OCI-LY1 (cell line): ENCODE results near the gene SMAD7.

ENCODE experiments used
- H2AFZ ChIP-seq: fragments of 200-600 bp; sonication (generic), shearing (Covaris generic); 2 replicates; pipeline ENCODE4 v1.6.0; 2014; ENCODE audit warnings: antibody characterized with exemption, mild to moderate bottlenecking, low read length
- H3F3A ChIP-seq: fragments of 200-600 bp; sonication (generic), shearing (Covaris generic); 2 replicates; pipeline ENCODE4 v1.6.0; 2014; ENCODE audit warnings: mild to moderate bottlenecking, antibody characterized with exemption, low read length, moderate library complexity; ENCODE audit not compliant: insufficient read depth
- H3K27ac ChIP-seq: fragments of 200-600 bp; sonication (generic); 2 replicates; pipeline ENCODE4 v1.5.1; 2014; ENCODE audit warnings: low read length, mixed run types, mild to moderate bottlenecking, low read depth; ENCODE audit not compliant: poor library complexity, severe bottlenecking
- H3K27me3 ChIP-seq: fragments of 200-600 bp; sonication (generic); 2 replicates; pipeline ENCODE4 v1.6.0; 2014; ENCODE audit warnings: antibody characterized with exemption, mild to moderate bottlenecking, low read length, moderate library complexity; ENCODE audit not compliant: insufficient read depth
- H3K36me3 ChIP-seq: fragments of 200-600 bp; sonication (generic); 2 replicates; pipeline ENCODE4 v1.6.1; 2014; ENCODE audit warnings: mild to moderate bottlenecking, antibody characterized with exemption, low read length, moderate library complexity, mixed read lengths; ENCODE audit not compliant: insufficient read depth
- H3K4me1 ChIP-seq: fragments of 200-600 bp; sonication (generic); 2 replicates; pipeline ENCODE4 v1.5.1; 2014; ENCODE audit warnings: mild to moderate bottlenecking, low read length, moderate library complexity; ENCODE audit not compliant: insufficient read depth, severe bottlenecking
- H3K4me2 ChIP-seq: fragments of 200-600 bp; sonication (generic), shearing (Covaris generic); 2 replicates; pipeline ENCODE4 v1.6.1; 2014; ENCODE audit warnings: low read length
- H3K4me3 ChIP-seq: fragments of 200-600 bp; sonication (generic); 2 replicates; pipeline ENCODE4 v1.5.1; 2014; ENCODE audit warnings: low read length, low read depth, mild to moderate bottlenecking, mixed read lengths; ENCODE audit not compliant: poor library complexity, severe bottlenecking
- H3K79me2 ChIP-seq: fragments of 200-600 bp; shearing (Covaris generic); 2 replicates; pipeline ENCODE4 v1.6.1; 2016; ENCODE audit warnings: mixed run types, low read length, mixed read lengths; ENCODE audit not compliant: insufficient read depth
- H3K9ac ChIP-seq: fragments of 200-600 bp; sonication (generic), shearing (Covaris generic); 2 replicates; pipeline ENCODE4 v1.6.1; 2014; ENCODE audit warnings: mild to moderate bottlenecking, low read length, mixed read lengths
- H3K9me2 ChIP-seq: fragments of 200-600 bp; sonication (generic), shearing (Covaris generic); 2 replicates; pipeline ENCODE4 v1.6.1; 2014; ENCODE audit warnings: low read depth, mild to moderate bottlenecking, low read length, mixed read lengths
- H3K9me3 ChIP-seq: fragments of 200-600 bp; shearing (Covaris generic); 2 replicates; pipeline ENCODE4 v1.6.1; 2014; ENCODE audit warnings: low read length, mixed read lengths
- H4K20me1 ChIP-seq: fragments of 200-600 bp; sonication (generic), shearing (Covaris generic); 2 replicates; pipeline ENCODE4 v1.6.0; 2016; ENCODE audit warnings: mild to moderate bottlenecking, low read length; ENCODE audit not compliant: insufficient read depth
- CTCF ChIP-seq: fragments of 200-600 bp; sonication (generic), shearing (Covaris generic); IDR thresholded peaks from 2 replicates; pipeline ENCODE4 v1.5.1; 2017; ENCODE audit warnings: mild to moderate bottlenecking, antibody characterized with exemption, low read length, moderate library complexity, mixed read lengths
- EZH2 ChIP-seq: fragments of 200-600 bp; sonication (generic), shearing (Covaris generic); IDR thresholded peaks from 2 replicates; pipeline ENCODE4 v1.8.0; 2017; ENCODE audit warnings: borderline replicate concordance, mixed run types, mild to moderate bottlenecking, antibody characterized with exemption, low read length, moderate library complexity, mixed read lengths

SMAD7 gene

DNA sequence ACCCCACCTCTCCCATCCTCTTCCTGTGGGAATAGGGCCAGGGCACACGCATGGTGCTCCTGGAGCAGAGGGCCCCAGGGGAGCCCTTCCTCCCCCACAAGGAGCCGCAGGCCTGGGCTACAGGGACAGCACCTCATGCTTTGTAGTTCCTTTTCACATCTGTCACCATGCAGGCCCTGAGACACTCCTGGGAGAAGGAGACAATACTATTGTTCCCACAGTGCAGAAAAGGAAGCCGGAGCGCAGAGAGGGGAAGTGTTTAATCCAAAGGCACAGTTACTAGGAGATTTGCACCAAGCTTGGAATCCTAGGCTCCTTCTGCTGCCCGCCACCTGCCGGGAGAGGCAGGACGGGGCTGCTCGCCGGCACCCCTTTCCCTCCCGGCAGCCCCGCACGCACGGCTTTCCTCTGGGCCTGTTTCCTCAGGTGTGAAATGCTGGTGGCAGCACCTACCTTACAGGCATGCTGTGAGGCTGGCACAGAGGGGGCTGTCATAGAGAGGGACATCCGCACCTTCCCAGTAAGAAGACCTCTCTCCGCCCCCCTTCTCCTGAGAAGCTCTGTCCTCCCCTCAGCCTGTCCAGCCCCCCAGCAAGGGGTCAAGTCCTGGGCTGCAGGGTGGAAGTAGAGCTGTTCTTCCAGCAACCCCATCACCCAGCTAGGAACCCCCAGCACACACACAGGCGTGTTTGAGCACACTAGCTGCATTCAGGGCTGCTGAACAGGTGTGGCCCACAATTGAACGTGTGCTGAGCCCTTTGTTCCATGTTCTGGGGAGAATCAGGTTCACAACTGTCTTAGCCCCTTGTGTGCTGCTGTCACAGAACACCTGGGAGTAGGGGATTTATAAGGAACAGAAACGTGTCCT, 62.6 kb downstream of the SMAD7 start:
- no peak overlapping the region for H3K9ac ChIP-seq
- H3K4me3 ChIP-seq = no peak overlapping the region
- no peak overlapping the region for H3K27ac ChIP-seq
- no peak overlapping the region for H2AFZ ChIP-seq
- no peak overlapping the region for H3K4me2 ChIP-seq
- TF ChIP-seq EZH2 = no peak
- no peaks in the 10 kb centered on the region for H3K36me3 ChIP-seq
- no peaks in the 10 kb centered on the region for H3K9me3 ChIP-seq
- no peaks in the 10 kb centered on the region for H3K4me1 ChIP-seq
- no peaks in the 10 kb centered on the region for H4K20me1 ChIP-seq
- H3F3A ChIP-seq = no peaks in the 10 kb centered on the region
- H3K27me3 ChIP-seq = no peaks in the 10 kb centered on the region; the same call in 1 of the 2 replicates
- no peaks in the 10 kb centered on the region for H3K79me2 ChIP-seq
- no peaks in the 10 kb centered on the region for H3K9me2 ChIP-seq

DNA sequence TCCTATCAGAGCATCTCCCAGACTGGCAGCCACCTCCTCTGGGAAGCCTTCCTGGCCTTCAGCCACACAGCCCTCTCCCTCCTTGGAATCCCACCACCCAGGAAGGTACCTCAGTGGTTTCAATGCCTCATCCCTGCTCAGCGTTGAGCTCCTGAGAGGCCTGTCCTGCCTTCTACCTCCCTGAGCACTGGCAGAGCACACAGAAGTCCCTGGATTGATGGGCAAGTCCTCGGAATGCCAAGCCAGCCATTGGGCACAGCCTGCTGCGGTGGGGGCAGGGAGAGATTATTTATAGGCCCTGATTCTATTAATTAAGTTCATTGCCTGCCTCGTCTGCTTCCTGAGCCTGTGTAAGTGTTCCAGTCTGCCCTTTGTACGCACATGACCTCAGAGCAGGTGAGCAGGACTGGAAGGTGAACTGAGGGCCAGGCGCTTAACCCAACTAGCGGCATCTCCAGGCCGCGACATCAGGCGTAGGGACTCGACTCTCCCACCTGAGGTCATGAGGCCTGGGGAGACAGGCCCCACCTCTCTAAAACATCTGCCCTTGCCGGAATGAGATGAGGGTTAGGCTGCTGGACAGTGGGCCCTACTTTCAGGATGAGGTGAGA, 63.4 kb downstream of the SMAD7 start:
- H3K4me2 ChIP-seq = no peak overlapping the region
- no peaks in the 10 kb centered on the region for H3K9me2 ChIP-seq
- no peaks in the 10 kb centered on the region for H4K20me1 ChIP-seq
- H3F3A ChIP-seq = no peaks in the 10 kb centered on the region
- H3K79me2 ChIP-seq = no peaks in the 10 kb centered on the region
- H3K9me3 ChIP-seq = no peaks in the 10 kb centered on the region
- no peak overlapping the region for H3K27ac ChIP-seq
- no peaks in the 10 kb centered on the region for H3K27me3 ChIP-seq
- H3K4me3 ChIP-seq = no peak overlapping the region
- H3K4me1 ChIP-seq = no peaks in the 10 kb centered on the region
- H2AFZ ChIP-seq = no peak overlapping the region
- no peak for TF ChIP-seq EZH2
- TF ChIP-seq CTCF = no peak
- H3K36me3 ChIP-seq = no peaks in the 10 kb centered on the region
- H3K9ac ChIP-seq = no peak overlapping the region

DNA sequence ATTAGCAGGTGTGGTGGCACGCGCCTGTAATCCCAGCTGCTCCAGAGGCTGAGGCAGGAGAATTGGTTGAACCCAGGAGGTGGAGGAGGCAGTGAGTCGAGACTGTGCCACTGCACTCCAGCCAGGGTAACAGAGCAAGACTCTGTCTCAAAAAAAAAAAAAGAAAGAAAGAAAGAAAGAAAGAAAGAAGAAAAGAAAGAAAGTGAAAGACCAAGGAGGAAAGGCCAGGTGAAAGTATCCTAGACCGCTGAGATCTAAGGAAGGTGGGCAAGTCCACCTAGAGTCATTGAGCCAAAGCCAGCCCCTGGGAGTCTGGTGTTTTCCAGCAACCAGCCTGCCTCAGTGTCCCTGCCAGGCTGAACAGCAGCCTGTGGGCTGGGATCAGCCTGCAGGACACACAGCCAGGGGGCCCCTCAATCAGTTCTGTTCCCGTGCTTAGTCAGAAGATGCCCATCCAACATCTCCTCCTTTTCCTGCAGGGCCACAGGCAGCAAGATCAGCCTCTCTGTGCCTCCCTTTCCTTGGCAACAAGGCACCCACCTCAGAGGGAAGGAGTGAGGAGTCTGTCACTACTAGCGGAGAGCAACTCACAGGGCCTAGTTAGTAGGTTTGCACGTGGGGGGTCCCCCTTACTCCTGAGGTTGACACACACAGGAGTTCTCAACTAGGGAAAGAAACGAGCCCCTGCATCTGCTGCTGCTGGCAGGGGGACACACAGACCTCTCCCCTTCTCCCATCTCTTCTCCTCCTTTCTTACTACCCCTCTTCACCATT, 64.1 kb downstream of the SMAD7 start:
- Histone ChIP-seq H3K27me3 (no peaks in the 10 kb centered on the region), H3K4me3 (no peak overlapping the region), H3F3A (no peaks in the 10 kb centered on the region), H3K4me1 (no peaks in the 10 kb centered on the region), H3K9ac (no peak overlapping the region), H3K9me3 (no peaks in the 10 kb centered on the region), H3K27ac (no peak overlapping the region), H2AFZ (no peak overlapping the region), H3K4me2 (no peak overlapping the region), H3K9me2 (no peaks in the 10 kb centered on the region), H3K79me2 (no peaks in the 10 kb centered on the region), H4K20me1 (no peaks in the 10 kb centered on the region), H3K36me3 (no peaks in the 10 kb centered on the region)
- TF ChIP-seq EZH2 (no peak), CTCF (no peak)
